Esophagus muscularis mucosa (tissue), 3 donors: Measurements from ENCODE around the gene CACYBP.

Source experiments
- CTCF ChIP-seq, 3 experiments: fragments of 200-600 bp in 2 of 3; fragments of 450-650 bp in 1 of 3; sonication (generic) in 2 of 3; IDR thresholded peaks; one replicate each; pipeline ENCODE4 v1.5.1; 2017 to 2019; ENCODE audit warnings: antibody characterized with exemption in 3 of 3, mild to moderate bottlenecking in 2 of 3, moderate library complexity in 1 of 3
- EP300 ChIP-seq: sonication (generic); formaldehyde crosslinking; IDR thresholded peaks from one replicate; pipeline ENCODE4 v1.6.1; 2017; ENCODE audit warnings: antibody characterized with exemption

- peak; percentile 49 to 64 (median 52) for TF ChIP-seq CTCF (IDR thresholded peaks at IDR 0.05)
- no peak for TF ChIP-seq EP300
Measured at GRCh38 chr1:174982971-174983689, 16.6 kb upstream of the CACYBP start.
